Fibroblast of the conjunctiva (primary cell): ENCODE results near the gene PNLIPRP3.
"Not testable (repeated sequence)": the region's sequence is repeated elsewhere in the genome, so short reads cannot be mapped to it uniquely, and the experiment has no call there.

Experiments
- DNase-seq: peaks from one replicate; pipeline ENCODE4 v3.0.0-alpha.2; 2010; ENCODE audit warnings: low read depth

Gene PNLIPRP3

DNA sequence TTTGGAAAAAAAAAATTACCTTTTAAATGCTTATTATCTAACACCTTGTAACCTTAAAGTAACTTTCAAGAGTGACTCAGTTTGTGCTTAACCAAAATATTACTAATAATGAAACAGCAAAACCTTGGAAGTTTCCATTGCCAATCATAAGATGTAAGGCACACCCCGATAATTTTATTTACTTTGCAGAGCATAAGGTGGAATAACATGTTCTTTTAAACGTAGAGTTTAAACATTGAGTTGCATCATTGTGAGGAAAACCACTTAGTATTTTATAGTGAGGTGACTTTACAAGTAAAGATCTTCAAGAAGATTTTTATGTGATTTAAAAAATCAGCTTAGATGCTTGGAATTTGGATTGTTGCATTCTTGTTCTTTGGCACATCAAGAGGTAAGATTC lies at the start of gene PNLIPRP3:
Gene PNLIPRP3, plus strand, starts transcription at position 177 of the 400 bp plus-strand sequence. Its CDS starts 166 bp downstream, at position 343.
- no peak for DNase-seq

- DNase-seq, result no peak
Measured at GRCh38 chr10:116382290-116382689, 45.4 kb upstream of the PNLIPRP3 start.

- no peak for DNase-seq
Measured at GRCh38 chr10:116385311-116385710, 42.3 kb upstream of the PNLIPRP3 start.

DNA sequence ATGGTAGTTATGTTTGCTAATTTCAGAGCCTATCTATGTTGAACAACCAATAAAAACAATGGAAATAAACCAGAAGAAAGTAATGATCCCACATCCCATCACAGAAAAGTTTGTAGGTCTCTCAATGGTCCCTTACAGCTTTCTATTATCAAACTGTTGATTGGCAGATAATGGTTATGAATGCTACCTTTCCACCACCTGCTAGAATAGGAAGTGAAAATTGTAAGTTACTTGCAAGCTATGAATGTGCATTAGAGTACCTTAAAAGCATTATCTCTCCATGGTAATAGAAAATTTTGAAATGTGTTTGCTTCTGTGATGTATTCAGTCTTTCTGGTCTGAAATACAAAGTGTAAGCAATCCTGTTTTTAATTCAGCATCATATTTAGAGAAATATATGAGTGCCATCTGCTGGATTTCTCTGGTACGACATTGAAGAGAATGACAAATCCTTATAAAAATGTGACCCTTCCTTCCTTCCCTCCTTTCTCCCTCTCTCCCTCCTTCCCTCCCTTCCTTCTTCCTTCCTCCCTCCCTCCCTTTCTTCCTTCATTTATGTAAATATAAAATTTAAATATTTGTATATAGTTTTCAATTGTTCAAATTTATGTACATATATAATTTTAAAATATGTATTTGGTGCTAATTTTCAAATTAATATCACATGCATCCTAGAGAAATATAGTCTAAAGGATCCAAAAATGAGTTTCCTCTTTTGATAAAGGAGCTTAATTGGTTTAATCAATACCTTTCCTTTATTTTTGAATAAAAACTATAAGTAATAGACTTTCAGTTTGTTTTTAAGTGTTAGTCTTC lies 41.4 kb upstream of the PNLIPRP3 start:
- peak; percentile 8 for DNase-seq

GRCh38 chr10:116393246-116393831 lies 34.3 kb upstream of the PNLIPRP3 start:
- not testable (repeated sequence) for DNase-seq

DNA sequence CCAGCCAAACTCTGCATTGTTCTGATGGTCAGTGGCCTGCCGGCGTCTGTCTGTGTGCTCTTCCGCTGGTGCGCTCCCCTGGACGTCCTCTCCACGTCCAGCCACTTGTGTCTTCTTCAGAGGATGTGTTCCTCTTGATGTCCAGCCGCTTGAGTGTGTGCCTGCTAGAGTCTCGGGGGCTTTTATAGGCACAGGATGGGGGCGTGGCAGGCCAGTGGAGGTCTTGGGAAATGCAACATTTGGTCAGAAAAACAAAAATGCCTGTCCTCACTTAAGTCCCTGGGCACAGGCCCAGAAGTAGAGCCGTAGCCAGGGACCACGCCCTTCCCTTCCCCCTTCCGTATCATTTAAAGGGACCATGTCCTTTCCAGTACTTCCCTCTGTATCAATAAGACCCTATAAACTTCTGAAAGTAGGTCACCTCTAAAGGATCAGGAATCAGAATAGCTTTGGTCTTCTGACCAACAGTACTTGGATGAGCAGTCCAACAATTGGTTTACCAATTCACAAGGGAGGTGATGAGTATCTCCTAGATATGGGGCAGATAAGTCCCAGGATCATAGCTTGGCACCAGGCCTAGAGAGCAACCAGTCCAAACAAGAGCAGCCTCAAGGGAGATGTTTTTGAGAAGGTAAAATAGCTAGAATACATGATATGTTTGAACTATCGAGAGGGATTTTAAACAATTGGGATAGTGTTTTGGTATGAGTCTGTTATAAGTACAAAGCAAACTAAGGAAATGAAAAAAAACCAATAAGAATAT lies 32.2 kb upstream of the PNLIPRP3 start:
- no peak for DNase-seq

DNA sequence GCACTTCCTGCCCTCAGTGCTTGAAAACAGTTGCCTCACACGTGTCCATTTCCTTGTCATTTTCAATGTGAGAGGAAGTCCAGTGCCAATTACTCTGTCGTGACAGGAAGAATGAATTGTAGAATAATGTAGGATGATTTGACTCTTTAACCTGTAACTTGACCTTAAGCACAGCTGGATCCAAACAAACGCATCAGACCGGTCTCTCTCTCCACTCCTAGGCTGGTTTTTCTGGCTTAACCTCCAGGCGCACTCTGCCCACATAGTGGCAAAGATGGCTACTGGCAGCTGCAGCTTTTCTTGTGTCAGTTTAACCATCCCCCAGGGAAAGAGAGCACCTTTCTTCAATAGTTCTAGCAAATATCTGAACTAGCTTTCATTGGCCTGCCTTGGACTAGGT lies 29.4 kb upstream of the PNLIPRP3 start:
- no peak for DNase-seq

DNA sequence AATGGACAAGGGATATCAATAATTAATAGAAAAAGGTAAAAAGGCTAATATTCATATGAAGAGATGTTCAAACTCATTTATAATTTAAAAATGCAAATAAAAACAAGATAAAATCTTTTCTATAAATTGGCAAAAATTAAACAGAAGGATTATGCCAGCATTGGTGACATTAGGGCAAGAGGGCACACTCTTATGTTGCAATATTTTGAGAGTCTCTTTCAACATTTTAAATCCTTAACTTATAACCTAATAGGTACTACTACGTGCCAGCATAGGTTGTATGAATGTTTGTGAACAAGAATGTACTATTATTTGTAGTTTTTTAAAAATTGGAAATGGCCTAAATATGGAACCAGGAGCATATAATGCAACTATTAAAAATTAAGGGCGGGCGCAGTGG lies 24.8 kb upstream of the PNLIPRP3 start:
- DNase-seq, result no peak

DNA sequence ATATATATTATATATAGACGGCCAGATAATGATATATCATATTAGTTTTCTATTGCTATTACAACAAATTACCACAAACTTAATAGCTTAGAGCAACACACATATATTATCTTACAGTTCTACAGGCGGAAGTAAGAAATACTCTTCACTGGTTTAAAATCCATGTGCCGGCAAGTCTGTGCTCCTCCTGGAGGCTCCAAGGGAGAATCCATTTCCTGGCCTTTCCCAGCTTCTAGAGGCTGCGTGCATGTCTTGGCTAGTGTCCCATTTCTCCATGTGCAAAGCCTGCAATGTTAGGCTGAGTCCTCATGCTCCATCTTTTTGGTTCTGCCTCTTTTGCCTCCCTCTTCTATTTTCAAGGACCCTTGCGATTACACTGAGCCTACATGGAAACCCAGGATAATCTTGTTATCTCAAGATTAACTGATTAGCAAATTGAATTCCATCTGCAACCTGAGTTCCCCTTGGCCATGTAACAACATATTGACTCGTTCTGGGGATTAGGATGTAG lies 23.9 kb upstream of the PNLIPRP3 start:
- no peak for DNase-seq

- no peak for DNase-seq
Measured at GRCh38 chr10:116408719-116409118, 18.9 kb upstream of the PNLIPRP3 start.

GRCh38 chr10:116410351-116410750 lies 17.3 kb upstream of the PNLIPRP3 start:
- no peak for DNase-seq

GRCh38 chr10:116417821-116418220 lies 9.8 kb upstream of the PNLIPRP3 start:
- DNase-seq, result no peak

DNA sequence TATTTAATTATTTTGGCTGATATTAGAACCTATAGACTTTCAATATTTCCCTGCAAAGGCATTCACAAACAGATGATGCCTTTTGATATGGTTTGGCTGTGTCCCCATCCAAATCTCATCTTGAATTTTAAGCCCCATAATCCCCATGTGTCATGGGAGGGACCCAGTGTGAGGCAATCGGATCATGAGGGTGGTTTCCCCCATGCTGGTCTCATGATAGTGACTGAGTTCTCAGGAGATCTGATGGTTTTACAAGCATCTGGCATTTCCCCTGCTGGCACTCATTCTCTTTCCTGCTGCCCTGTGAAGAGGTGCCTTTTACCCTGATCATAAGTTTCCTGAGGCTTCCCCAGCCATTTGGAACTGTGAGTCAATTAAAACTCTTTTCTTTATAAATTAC lies 9.3 kb upstream of the PNLIPRP3 start:
- DNase-seq, result no peak

DNA sequence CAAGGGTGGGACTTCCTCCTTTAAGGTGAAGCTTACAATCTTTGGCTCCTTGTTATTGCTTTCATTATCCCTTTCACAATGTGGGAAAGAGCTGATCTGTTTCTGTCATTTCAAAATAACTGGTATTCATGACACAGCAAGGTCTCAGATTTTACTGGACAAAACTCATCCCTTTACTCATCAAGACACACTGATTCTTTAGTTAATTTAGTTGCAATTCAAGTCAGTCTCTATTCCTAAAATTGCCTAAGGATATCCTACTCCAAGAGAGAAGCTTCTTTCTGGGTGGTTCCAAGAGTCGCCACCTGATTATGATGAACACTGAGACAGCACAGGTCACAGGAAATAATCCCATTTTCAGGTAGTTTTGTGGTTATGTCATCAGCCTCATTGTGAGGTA lies 5.8 kb upstream of the PNLIPRP3 start:
- no peak for DNase-seq

DNA sequence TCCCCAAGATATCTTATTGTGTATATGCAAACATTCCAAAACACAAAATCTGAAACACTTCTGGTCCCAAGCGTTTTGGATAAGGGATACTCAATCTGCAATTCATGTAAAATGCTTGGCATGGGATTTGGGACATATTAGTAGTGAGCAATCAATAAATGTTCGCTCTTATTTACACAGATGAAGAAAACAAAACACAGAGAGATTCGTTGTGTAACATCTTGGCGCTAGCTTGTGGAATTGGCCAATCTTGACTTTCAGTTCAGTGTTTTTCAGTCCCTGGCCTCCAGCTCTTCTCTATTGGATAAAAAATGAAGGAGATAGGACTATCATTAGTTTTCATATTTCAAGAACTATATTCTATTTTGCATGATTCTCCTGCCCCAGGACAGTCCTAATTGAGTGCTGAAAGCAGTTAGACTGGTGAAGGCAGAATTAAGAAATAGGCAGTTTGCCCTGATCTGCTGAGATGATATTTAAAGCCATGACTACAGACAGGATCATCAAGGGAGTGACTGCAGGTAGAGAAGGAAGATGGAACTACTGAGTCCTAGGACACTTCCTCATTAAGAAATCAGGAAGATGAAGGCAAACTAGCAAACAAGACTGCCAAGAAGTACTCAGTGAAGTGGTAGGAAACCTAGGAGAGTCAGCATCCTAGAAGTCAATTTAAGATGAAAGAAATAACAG lies 1.8 kb downstream of the PNLIPRP3 start:
- DNase-seq, result no peak

DNA sequence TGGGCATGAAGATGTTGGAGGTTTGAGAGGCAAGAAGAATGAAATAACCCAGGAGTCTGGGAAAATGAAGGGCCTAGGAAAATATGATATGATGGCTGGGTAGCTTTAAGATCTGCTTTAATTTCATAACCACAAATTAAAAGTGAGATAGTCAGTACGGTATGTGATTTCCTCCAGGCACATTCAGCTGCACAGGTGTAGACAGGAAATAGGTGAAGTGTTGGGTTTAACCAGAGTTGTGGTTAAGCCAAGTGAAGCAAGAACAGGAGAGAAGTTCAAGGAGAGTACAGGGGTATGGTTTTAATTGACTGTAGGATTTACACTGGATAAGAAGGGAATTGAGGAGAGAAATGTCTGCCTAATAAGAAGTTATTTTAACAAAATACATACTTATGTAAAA lies 2.6 kb downstream of the PNLIPRP3 start:
- DNase-seq, result no peak

DNA sequence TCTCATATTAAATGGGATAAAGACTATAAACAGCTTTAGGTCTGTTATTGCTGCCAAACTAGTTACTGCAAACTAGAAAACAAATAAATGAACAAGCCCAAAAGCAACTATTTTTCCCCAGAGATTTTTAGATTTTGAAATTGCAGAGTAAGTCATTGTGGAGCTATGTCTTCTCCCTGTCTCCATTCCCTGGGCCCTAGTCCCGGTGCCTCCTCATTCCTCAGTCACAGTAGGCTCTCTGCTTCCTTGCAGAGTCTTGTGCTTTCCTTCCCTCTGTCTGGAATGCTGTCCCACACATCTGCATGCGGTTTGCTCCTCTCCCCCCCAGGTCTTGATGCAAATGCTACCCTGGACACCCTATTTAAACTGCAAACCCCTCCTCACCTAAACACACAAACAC lies 4.0 kb downstream of the PNLIPRP3 start:
- DNase-seq, result no peak

DNA sequence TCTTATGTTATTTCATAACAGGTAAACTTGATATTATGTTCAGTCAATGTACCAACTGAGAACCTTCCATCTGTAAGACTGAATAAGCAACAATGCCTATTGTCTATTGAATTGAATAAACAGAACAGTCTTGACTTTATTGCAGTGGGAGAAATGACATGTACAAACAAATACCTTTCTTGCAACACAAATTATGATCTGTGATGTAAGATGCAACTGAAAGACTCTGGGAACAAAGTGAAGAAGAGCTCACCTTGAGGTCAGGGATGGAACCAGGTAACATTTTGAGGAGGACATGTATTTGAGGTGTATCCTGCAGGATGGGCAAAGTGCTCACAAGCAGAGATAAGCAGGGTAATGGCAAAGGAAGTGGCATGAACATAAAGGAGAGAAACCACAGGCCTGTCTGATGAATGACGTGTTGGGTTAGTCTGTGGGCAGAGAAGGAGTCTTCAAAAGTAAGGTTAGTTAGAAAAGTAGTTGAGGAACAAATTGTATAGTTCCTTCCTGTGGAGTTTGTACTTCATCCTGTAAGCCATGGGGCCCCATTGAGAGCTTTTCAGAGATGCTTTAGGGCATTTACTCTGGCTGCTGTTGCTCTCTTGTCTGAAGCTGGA lies 9.5 kb downstream of the PNLIPRP3 start:
- DNase-seq, result no peak

GRCh38 chr10:116440330-116441030 lies 12.8 kb downstream of the PNLIPRP3 start:
- no peak for DNase-seq

DNA sequence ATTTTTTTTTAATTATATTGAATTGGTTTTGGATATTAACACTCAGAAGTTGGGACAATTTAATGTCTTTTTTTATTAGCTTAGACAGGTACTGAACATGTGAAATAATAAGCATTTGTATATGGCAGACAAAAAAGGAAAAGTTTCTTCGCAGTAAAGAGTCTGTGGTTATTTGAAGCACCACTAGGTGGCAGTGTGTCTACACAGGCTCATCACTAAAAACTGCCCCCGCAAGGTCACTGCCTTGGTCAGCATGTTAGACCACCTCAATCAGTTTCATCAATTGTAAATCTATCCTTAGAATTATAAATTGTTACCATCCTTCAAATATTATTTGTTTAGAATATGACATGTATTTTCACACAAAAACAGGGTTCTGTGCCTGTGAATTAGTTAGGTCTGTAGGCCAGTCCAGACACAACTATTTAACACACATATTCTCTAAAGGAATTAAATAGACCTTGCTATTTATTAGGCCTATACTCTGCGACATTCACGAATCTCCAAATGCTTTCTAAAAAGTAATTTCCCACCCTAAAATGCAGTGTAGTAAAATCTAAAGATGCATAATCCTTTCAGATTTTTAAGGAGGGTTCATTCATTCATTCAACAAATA lies 17.0 kb downstream of the PNLIPRP3 start:
- DNase-seq, result peak; percentile 18

DNA sequence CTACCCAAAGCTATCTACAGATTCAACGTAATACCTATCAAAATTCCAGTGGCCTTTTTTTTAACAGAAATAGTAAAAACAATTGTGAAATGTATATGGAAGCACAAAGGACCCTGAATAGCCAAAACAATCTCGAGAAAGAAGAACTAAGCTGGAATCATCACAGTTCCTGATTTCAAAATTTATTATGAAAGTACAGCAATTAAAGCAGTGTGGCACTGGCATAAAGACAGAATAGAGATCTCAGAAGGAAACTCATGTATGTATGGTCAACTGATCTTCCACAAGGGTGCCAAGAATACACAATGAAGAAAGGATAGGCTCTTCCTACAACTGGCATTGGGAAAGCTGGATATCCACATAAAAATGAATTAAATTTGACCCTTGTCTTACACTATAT lies 23.2 kb downstream of the PNLIPRP3 start:
- no peak for DNase-seq
